ENCODE data around the gene TBC1D19.

TBC1D19 gene

DNA sequence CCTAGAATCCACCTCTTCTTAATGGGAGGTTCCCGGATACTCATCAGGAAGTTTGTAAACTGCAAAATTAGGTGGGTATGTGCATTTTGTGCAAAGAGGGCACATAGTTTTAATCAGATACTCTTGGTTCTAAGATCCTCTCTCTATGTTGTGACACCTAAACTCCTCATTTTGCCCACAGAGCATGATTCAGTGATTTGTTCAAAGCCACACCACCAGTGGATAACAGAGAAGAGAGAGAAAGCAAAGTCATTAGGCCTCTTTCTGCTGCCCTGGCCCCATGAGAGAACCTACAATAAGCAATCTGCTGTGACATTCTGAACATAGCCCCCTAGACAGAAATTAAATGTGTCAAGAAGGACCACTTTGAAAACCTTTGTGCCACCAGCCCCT is 204.5 kb downstream of the TBC1D19 start:
- in situ Hi-C loops (cut with HindIII; ENCODE audit: low pct_ligation_motif_present, low pct_unique_long_range_greater_than_20kb, low sequenced_read_pairs), result no loop called here
- DNase-seq, result no peak

GRCh38 chr4:26789208-26789607 is 205.3 kb downstream of the TBC1D19 start:
- no peak for DNase-seq
- in situ Hi-C loops (cut with HindIII; ENCODE audit: low pct_ligation_motif_present, low pct_unique_long_range_greater_than_20kb, low sequenced_read_pairs), result no loop called here

- DNase-seq, result no peak
- in situ Hi-C loops (cut with HindIII; ENCODE audit: low pct_ligation_motif_present, low pct_unique_long_range_greater_than_20kb, low sequenced_read_pairs), result no loop called here
Measured at GRCh38 chr4:26791346-26791745, 207.5 kb downstream of the TBC1D19 start.

DNA sequence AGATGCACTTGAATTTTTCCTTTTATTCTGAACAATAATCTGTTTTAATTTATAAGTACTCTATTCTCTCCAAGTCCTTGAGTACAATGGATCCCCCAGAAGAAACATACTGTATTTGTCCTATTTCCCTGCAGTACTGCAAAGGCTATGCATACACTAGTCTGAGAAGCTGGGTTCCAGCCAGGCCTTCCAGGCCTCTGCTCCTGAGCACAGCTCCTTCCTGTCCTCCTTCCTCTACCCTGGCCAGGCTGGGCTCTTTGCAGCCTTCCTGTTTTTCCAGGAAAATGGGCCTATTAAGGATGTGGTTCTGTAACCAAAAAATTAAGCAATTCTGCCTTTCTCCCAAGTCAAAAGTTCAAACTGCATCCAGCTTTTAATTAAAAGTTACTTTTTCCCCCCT is 208.8 kb downstream of the TBC1D19 start:
- DNase-seq, result no peak
- in situ Hi-C loops (cut with HindIII; ENCODE audit: low pct_ligation_motif_present, low pct_unique_long_range_greater_than_20kb, low sequenced_read_pairs), result no loop called here

DNA sequence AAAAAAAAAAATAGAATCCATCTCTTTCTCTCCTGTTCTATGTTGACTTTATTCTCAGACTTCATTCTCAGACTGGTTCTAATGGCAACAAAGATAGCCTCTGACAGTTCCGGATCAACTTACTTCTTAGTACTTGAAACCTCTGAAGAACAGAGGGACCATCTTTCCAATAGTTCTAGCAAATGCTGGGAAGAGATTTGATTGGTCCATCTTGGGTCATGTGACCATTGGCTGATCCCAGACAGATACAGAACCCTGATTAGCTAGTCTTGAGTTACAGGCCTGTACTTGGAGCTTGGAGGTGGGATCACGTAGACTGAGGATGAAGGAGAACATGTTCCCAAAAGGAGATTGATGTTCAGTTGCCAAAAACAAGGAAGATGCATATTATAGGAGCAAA is 209.9 kb downstream of the TBC1D19 start:
- in situ Hi-C loops (cut with HindIII; ENCODE audit: low pct_ligation_motif_present, low pct_unique_long_range_greater_than_20kb, low sequenced_read_pairs), result no loop called here
- DNase-seq, result no peak

GRCh38 chr4:26796081-26796480 is 212.2 kb downstream of the TBC1D19 start:
- in situ Hi-C loops (cut with HindIII; ENCODE audit: low pct_ligation_motif_present, low pct_unique_long_range_greater_than_20kb, low sequenced_read_pairs), result no loop called here
- DNase-seq, result no peak

DNA sequence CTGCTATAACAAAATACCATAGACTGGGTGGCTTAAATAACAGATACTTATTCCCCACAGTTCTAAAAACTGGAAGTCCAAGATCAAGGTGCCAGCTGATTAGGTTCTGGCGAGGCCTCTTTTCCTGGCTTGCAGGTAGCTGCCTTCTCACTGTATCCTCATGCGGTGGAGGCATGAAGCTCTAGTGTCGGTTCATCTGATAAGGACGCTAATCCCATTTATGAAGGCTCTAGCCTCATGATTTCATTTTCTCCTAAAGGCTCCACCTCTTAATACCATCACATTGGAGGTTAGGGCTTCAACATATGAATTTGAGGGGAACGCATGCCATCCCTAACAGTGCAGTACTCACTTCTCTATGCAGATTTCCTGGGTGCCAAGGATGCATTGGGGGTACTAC is 218.9 kb downstream of the TBC1D19 start:
- in situ Hi-C loops (cut with HindIII; ENCODE audit: low pct_ligation_motif_present, low pct_unique_long_range_greater_than_20kb, low sequenced_read_pairs), result no loop called here
- no peak for DNase-seq

GRCh38 chr4:26803211-26803861 is 219.5 kb downstream of the TBC1D19 start:
- no peak for DNase-seq

GRCh38 chr4:26804451-26804850 is 220.6 kb downstream of the TBC1D19 start:
- in situ Hi-C loops (cut with HindIII; ENCODE audit: low pct_ligation_motif_present, low pct_unique_long_range_greater_than_20kb, low sequenced_read_pairs), result no loop called here
- no peak for DNase-seq

More at GRCh38 chr4:26803211-26803861, 219.5 kb downstream of the TBC1D19 start:
- in situ Hi-C loops (cut with HindIII; ENCODE audit: low pct_ligation_motif_present, low pct_unique_long_range_greater_than_20kb, low sequenced_read_pairs), result no loop called here

DNA sequence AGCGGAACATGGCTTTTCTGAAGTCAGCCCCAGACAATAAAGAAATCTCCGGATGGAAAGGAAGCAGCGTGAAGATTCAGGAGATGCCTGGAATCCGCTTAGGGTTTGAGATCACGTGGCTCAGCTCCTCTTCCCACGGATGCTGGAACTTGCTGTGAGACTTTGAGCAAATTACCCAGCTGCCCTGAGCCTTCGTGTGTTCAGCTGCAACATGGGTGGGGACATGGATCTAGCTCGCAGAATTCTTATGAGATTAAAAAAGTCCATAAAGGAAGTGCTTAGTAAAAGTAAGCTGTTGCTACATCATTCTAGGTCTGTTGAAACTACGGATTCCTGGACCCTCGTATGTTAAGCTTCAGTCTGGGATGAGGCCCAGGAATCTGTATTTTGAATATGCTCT is 221.0 kb downstream of the TBC1D19 start:
- no peak for DNase-seq
- in situ Hi-C loops (cut with HindIII; ENCODE audit: low pct_ligation_motif_present, low pct_unique_long_range_greater_than_20kb, low sequenced_read_pairs), result no loop called here
